ENCODE results near the gene PTGES3. TPM values are rescaled to one million over a fixed set of nuclear protein-coding genes. Genes with fewer than 3 reads are reported as not detected.

PTGES3 gene
- total and polyA plus RNA-seq, 12 donors = 47.3 to 296 (median 94.4) TPM

GRCh38 chr12:56645717-56646446 is 42.2 kb downstream of the PTGES3 start, which contains the start of gene ATP5F1B:
TSS of gene ATP5F1B (minus strand) at chr12:56645984. CDS start at chr12:56645963, 21 bp downstream.
- DNase-seq = peak; percentile 96 to 100 (median 98)
- 0% methylated on average over 25 to 39 of the region's 39 CpGs for WGBS, 4 donors
- H3K4me3 ChIP-seq = peak within 1 kb of the TSS; percentile 38 to 83 (median 74)
- TF ChIP-seq POLR2A (IDR thresholded peaks at IDR 0.05) = peak; percentile 97 to 99
- TF ChIP-seq CTCF (IDR thresholded peaks at IDR 0.05) = peak in 1 of 6 experiments; percentile 4
- peaks cover 0 to 36% of the 10 kb centered on the region in 2 donors for H3K36me3 ChIP-seq (replicated peaks in 1 of 2)
- peaks cover 4 to 34% of the 10 kb centered on the region in 2 donors for H3K4me1 ChIP-seq (replicated peaks in 1 of 2)
- peak within 1 kb of the TSS; percentile 85 to 93 (median 90) for H3K27ac ChIP-seq
- intact Hi-C loops (cut with DNase I) = loop anchor here in 1 of 2 donors (10.0 kb wide), 1 partner anchor 79 kb away; the partner anchor contains the start of gene NACA
- no peaks in the 10 kb centered on the region for H3K9me3 ChIP-seq (replicated peaks in 1 of 3)
- no peaks in the 10 kb centered on the region for H3K27me3 ChIP-seq

GRCh38 chr12:56645201-56645716 is 42.8 kb downstream of the PTGES3 start:
- Histone ChIP-seq H3K36me3 (replicated peaks in 1 of 2) (peaks cover 0 to 43% of the 10 kb centered on the region in 2 donors), H3K27ac (peak overlapping the region; percentile 85 to 93 (median 90)), H3K27me3 (no peaks in the 10 kb centered on the region), H3K4me3 (peak overlapping the region; percentile 38 to 83 (median 74)), H3K9me3 (replicated peaks in 1 of 3) (no peaks in the 10 kb centered on the region), H3K4me1 (replicated peaks in 1 of 2) (peaks cover 4 to 34% of the 10 kb centered on the region in 2 donors)
- WGBS, 4 donors = 0% methylated on average over 17 to 29 of the region's 29 CpGs
- DNase-seq = peak in 6 of 7 donors; percentile 53 to 76 (median 60)
- intact Hi-C loops (cut with DNase I) = loop anchor here in 1 of 2 donors (10.0 kb wide), 1 partner anchor 80 kb away; the partner anchor contains the start of gene NACA
- TF ChIP-seq POLR2A (IDR thresholded peaks at IDR 0.05) (no peak), CTCF (IDR thresholded peaks at IDR 0.05) (peak in 2 of 6 experiments; percentile 7 to 36)

GRCh38 chr12:56644654-56645053 is 43.4 kb downstream of the PTGES3 start:
- intact Hi-C loops (cut with DNase I) = loop anchor here in 1 of 2 donors (10.0 kb wide), 1 partner anchor 80 kb away; the partner anchor contains the start of gene NACA
- WGBS, 4 donors = 28 to 37% (median 33%) methylated on average over 4 of the region's 4 CpGs
- Histone ChIP-seq H3K9me3 (replicated peaks in 1 of 3) (no peaks in the 10 kb centered on the region), H3K4me3 (peak overlapping the region in 3 of 4 donors; percentile 74 to 83 (median 74)), H3K27ac (peak overlapping the region in 3 of 5 donors; percentile 86 to 93 (median 92)), H3K4me1 (replicated peaks in 1 of 2) (peaks cover 4 to 34% of the 10 kb centered on the region in 2 donors), H3K27me3 (no peaks in the 10 kb centered on the region), H3K36me3 (replicated peaks in 1 of 2) (peaks cover 0 to 49% of the 10 kb centered on the region in 2 donors)
- TF ChIP-seq POLR2A (IDR thresholded peaks at IDR 0.05) (no peak), CTCF (IDR thresholded peaks at IDR 0.05) (no peak)
- DNase-seq = no peak

GRCh38 chr12:56641219-56641618 is 46.9 kb downstream of the PTGES3 start:
- H3K27ac ChIP-seq = no peak overlapping the region
- no peaks in the 10 kb centered on the region for H3K27me3 ChIP-seq
- H3K36me3 ChIP-seq (replicated peaks in 1 of 2) = peaks cover 0 to 74% of the 10 kb centered on the region in 2 donors
- no peaks in the 10 kb centered on the region for H3K9me3 ChIP-seq (replicated peaks in 1 of 3)
- H3K4me3 ChIP-seq = no peak overlapping the region
- no peak for DNase-seq
- intact Hi-C loops (cut with DNase I) = loop anchor here in 1 of 2 donors (10.0 kb wide), 1 partner anchor 84 kb away; the partner anchor contains the start of gene NACA
- TF ChIP-seq CTCF (IDR thresholded peaks at IDR 0.05) = no peak
- no peak for TF ChIP-seq POLR2A (IDR thresholded peaks at IDR 0.05)
- peaks cover 4 to 40% of the 10 kb centered on the region in 2 donors for H3K4me1 ChIP-seq (replicated peaks in 1 of 2)
- 67 to 72% (median 69%) methylated on average over 6 of the region's 6 CpGs for WGBS, 4 donors
